Measurements from ENCODE around the gene LUM. TPM values are rescaled to one million over a fixed set of nuclear protein-coding genes. Genes with fewer than 3 reads are reported as not detected.

LUM gene
- total RNA-seq, 2 donors from 2014 or later: 0.31 TPM; not detected in 1

GRCh38 chr12:91061091-91061490 lies 50.2 kb downstream of the LUM start:
- Mint-ChIP-seq H3K4me3 (no peak overlapping the region), H3K9me3 (no peaks in the 10 kb centered on the region)

GRCh38 chr12:91059211-91059610 lies 52.1 kb downstream of the LUM start:
- no peak overlapping the region for H3K27ac Mint-ChIP-seq
- Histone ChIP-seq H3K4me1 (ENCODE audit: control insufficient read depth, insufficient read depth, low read length) (no peaks in the 10 kb centered on the region), H3K36me3 (ENCODE audit: control insufficient read depth, insufficient read depth, low read length) (no peaks in the 10 kb centered on the region), H3K4me3 (ENCODE audit: low read length) (no peak overlapping the region), H3K9me3 (ENCODE audit: control insufficient read depth, low read length) (no peaks in the 10 kb centered on the region), H3K9ac (ENCODE audit: extremely low read depth, low read length, poor library complexity, severe bottlenecking) (no peak overlapping the region), H3K27ac (ENCODE audit: low read depth, low read length) (no peak overlapping the region), H3K27me3 (ENCODE audit: control insufficient read depth, insufficient read depth, low read length, poor library complexity, severe bottlenecking) (no peaks in the 10 kb centered on the region)
- no peaks in the 10 kb centered on the region for H3K27me3 Mint-ChIP-seq (ENCODE audit: insufficient read depth)
- no peaks in the 10 kb centered on the region for H3K4me1 Mint-ChIP-seq
- no peaks in the 10 kb centered on the region for H3K9me3 Mint-ChIP-seq
- no peaks in the 10 kb centered on the region for H3K36me3 Mint-ChIP-seq (ENCODE audit: low read depth)
- no peak overlapping the region for H3K4me3 Mint-ChIP-seq
- no peak for TF ChIP-seq CTCF (conservative IDR thresholded peaks at IDR 0.05)
- DNase-seq: no peak

More at GRCh38 chr12:91061091-91061490, 50.2 kb downstream of the LUM start:
- H3K36me3 ChIP-seq (ENCODE audit: control insufficient read depth, insufficient read depth, low read length): no peaks in the 10 kb centered on the region
- no peak for TF ChIP-seq CTCF (conservative IDR thresholded peaks at IDR 0.05)
- H3K27me3 ChIP-seq (ENCODE audit: control insufficient read depth, insufficient read depth, low read length, poor library complexity, severe bottlenecking): no peaks in the 10 kb centered on the region
- H3K27ac Mint-ChIP-seq: no peak overlapping the region
- H3K27me3 Mint-ChIP-seq (ENCODE audit: insufficient read depth): no peaks in the 10 kb centered on the region
- no peak overlapping the region for H3K27ac ChIP-seq (ENCODE audit: low read depth, low read length)
- 94% methylated on average over 1 of the region's 1 CpG; no CpG with 5 or more reads in 1 of the 2 experiments for WGBS, 2 experiments (ENCODE audit: insufficient coverage in 1 of 2, insufficient read length in 1 of 2)
- no peak for DNase-seq
- H3K9me3 ChIP-seq (ENCODE audit: control insufficient read depth, low read length): no peaks in the 10 kb centered on the region
- H3K9ac ChIP-seq (ENCODE audit: extremely low read depth, low read length, poor library complexity, severe bottlenecking): no peak overlapping the region
- no peaks in the 10 kb centered on the region for H3K4me1 ChIP-seq (ENCODE audit: control insufficient read depth, insufficient read depth, low read length)
- no peak overlapping the region for H3K4me3 ChIP-seq (ENCODE audit: low read length)
- H3K36me3 Mint-ChIP-seq (ENCODE audit: low read depth): no peaks in the 10 kb centered on the region
- H3K4me1 Mint-ChIP-seq: no peaks in the 10 kb centered on the region

GRCh38 chr12:91058786-91059185 lies 52.5 kb downstream of the LUM start:
- Histone ChIP-seq H3K4me1 (ENCODE audit: control insufficient read depth, insufficient read depth, low read length) (no peaks in the 10 kb centered on the region), H3K9ac (ENCODE audit: extremely low read depth, low read length, poor library complexity, severe bottlenecking) (no peak overlapping the region), H3K27ac (ENCODE audit: low read depth, low read length) (no peak overlapping the region), H3K36me3 (ENCODE audit: control insufficient read depth, insufficient read depth, low read length) (no peaks in the 10 kb centered on the region), H3K4me3 (ENCODE audit: low read length) (no peak overlapping the region), H3K27me3 (ENCODE audit: control insufficient read depth, insufficient read depth, low read length, poor library complexity, severe bottlenecking) (no peaks in the 10 kb centered on the region), H3K9me3 (ENCODE audit: control insufficient read depth, low read length) (no peaks in the 10 kb centered on the region)
- no peak for TF ChIP-seq CTCF (conservative IDR thresholded peaks at IDR 0.05)
- no CpG with 5 or more reads among the region's 1 CpG for WGBS, 2 experiments (ENCODE audit: insufficient coverage in 1 of 2, insufficient read length in 1 of 2)
- Mint-ChIP-seq H3K36me3 (ENCODE audit: low read depth) (no peaks in the 10 kb centered on the region), H3K4me1 (no peaks in the 10 kb centered on the region), H3K27me3 (ENCODE audit: insufficient read depth) (no peaks in the 10 kb centered on the region), H3K27ac (no peak overlapping the region), H3K4me3 (no peak overlapping the region), H3K9me3 (no peaks in the 10 kb centered on the region)
- no peak for DNase-seq

Measured in endodermal cell (in vitro differentiated cells).